Upper lobe of left lung (tissue), 4 donors: ENCODE results near the gene DFFA.

Experiments used
- CTCF ChIP-seq, 6 experiments: fragments of 450-650 bp in 4 of 6; fragments of 200-600 bp in 2 of 6; sonication (generic) in 2 of 6; IDR thresholded peaks; one replicate each; pipeline ENCODE4 v1.5.1; 2016 to 2019; ENCODE audit warnings: antibody characterized with exemption in 6 of 6
- EP300 ChIP-seq, 4 donors: sonication (generic); formaldehyde crosslinking; IDR thresholded peaks; one replicate each; pipeline ENCODE4 v1.5.1; 2017; ENCODE audit warnings: antibody characterized with exemption in 4 of 4, control low read depth in 2 of 4
- POLR2A ChIP-seq, 4 donors: fragments of 450-650 bp; IDR thresholded peaks; one replicate each; pipeline ENCODE4 v1.5.1; 2016 to 2017; ENCODE audit warnings: antibody characterized with exemption in 4 of 4, mild to moderate bottlenecking in 2 of 4

DNA sequence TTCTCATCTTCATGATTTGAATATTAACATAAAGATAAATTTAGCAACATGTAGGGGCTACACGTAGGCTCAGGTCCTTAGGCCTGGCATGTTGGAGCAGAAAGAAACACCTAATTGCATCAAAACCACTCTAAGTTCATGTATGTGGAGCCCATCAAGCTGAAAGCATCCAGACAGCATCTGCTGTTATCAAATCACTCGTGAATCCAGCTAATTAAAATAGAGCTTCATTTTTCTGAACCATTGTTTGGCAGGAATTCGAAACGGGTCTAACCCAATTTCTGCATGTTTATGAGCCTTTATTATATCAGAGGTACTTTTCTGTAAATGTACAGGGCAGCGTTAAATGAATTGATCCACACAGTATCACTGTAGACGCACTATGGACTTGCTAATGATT is 48.2 kb upstream of the DFFA start:
- no peak for TF ChIP-seq CTCF (IDR thresholded peaks at IDR 0.05)
- no peak for TF ChIP-seq POLR2A (IDR thresholded peaks at IDR 0.05)
- no peak for TF ChIP-seq EP300 (IDR thresholded peaks at IDR 0.05)
